ENCODE data around the gene LYRM4.

The LYRM4 gene

GRCh38 chr6:5174756-5175549 is 85.8 kb downstream of the LYRM4 start:
- no peak for DNase-seq (ENCODE audit: low read depth)

DNA sequence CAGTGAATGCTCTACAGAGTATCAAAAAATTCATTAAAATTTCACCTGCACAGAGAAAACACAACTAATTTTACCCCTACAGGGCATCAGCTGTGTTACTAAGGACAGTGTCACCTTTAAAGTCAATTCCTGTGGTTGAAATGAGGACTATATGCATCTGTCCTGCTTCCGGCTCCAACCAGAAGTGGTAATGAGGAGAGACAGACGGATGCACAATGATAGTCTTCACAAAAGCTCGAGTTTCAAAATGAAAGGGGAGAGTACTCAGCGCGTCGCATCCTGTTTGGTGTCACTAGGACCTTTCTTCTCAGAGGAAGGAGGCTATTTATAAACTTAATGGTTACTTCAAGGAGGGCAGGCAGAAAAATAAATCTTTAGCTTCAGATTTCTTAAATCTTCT is 86.5 kb downstream of the LYRM4 start:
- no peak for DNase-seq (ENCODE audit: low read depth)

- no peak for DNase-seq (ENCODE audit: low read depth)
Measured at GRCh38 chr6:5173810-5174209, 86.9 kb downstream of the LYRM4 start.

- no peak for DNase-seq (ENCODE audit: low read depth)
Measured at GRCh38 chr6:5172897-5173474, 87.8 kb downstream of the LYRM4 start.

- no peak for DNase-seq (ENCODE audit: low read depth)
Measured at GRCh38 chr6:5172041-5172653, 88.6 kb downstream of the LYRM4 start.

DNA sequence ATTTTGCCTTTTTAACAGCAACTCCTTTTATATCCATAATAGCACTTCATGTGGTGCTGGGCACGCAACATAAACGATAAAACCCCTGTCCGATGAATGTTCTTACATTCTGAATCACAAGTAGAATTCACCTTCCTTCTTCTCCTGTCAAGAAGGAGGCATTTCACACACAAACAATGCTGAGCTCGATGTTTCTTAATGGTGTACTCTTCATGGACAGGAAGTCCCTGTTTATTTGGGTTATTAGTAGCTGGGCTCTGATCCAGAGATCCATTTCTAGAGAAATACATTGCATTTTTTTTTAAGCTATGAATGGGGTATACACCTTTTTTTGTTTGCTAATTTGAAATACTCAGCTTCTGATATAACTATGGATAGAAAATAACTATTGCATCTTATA is 93.2 kb downstream of the LYRM4 start:
- DNase-seq (ENCODE audit: low read depth): no peak

GRCh38 chr6:5164092-5164491 is 96.7 kb downstream of the LYRM4 start:
- no peak for DNase-seq (ENCODE audit: low read depth)

DNA sequence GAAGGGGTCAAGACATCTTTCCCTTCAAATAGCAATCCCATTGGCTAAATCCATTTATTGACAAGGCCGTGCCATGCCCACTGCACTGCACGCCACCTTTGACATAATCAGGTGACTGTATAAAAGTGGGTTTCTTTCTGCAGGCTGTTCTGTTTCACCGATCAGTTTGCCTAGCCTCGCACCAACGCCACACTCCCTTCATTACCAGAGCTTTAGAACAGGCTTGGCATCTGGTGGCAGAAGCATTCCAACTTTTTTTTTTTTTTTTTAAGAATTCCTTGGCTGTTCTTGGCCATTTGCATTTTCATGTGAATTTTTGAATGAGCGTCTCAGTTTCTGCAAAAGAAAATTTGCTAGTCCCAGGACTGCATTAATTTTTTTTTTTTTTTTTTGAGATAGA is 97.5 kb downstream of the LYRM4 start:
- no peak for DNase-seq (ENCODE audit: low read depth)

GRCh38 chr6:5162355-5162754 is 98.4 kb downstream of the LYRM4 start:
- DNase-seq (ENCODE audit: low read depth): no peak

- DNase-seq (ENCODE audit: low read depth): no peak
Measured at GRCh38 chr6:5160206-5160605, 100.5 kb downstream of the LYRM4 start.

DNA sequence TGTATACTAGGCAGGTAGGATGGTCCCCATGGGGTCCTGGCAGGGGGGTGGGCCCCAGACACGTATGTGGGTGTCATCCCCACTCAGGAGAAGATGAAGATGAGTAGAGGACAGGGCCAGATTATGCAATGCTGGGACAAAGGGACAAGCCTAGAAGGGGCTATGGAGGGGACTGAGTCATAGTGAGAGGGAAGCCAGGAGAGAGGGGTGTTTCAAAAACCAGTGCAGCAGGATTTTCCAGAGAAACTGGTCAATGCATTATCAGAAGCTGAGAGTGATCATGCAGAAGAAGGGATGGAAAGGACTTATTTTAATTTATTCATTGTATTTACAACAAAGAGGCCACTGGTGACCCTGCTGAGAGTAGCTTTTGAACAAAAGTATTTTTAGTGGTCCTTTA is 101.6 kb downstream of the LYRM4 start:
- DNase-seq (ENCODE audit: low read depth): no peak

- no peak for DNase-seq (ENCODE audit: low read depth)
Measured at GRCh38 chr6:5158180-5158579, 102.6 kb downstream of the LYRM4 start.

DNA sequence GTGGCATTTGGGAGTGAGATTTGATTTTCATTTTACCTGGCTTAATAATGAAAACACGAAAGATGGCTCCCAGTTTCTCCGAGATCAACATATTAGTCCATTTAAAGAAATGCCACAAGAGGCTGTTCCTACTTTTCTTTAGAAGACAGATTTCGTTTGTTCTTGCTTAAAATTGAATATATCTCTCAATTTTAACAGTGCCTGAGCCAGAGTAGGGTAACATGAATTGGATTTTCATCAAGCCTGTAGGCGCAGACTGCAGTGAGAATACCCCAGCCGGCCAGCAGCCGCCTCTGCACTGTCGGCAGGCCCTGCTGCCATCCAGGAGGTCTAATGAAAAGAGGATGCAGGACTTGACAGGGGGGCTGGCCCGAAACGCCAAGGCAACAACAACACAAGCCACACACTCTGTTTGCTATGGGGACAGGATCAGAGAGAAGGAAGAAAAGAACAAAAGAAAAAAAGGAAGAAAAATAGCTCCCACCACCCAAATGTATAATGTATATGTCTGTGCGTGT is 103.1 kb downstream of the LYRM4 start:
- no peak for DNase-seq (ENCODE audit: low read depth)

DNA sequence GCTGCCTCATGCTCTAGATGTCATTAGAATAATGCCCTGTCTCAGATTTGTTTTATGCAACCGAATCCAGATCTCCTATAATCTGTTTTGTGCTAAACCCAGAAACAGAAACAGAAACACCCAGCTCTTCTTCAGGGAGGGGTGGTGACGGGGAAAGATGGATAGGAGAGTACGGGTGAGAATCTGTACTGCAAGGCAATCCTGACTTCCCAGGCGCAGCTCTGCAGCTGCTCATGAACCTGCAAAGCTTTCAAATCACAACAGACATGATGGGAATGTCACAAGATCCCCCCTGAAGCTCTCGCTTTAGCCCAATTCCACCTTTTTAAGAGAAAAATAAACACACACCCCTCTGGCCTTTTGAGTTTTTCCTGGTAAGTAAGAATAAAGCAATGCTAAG is 104.1 kb downstream of the LYRM4 start:
- no peak for DNase-seq (ENCODE audit: low read depth)

GRCh38 chr6:5155906-5156305 is 104.8 kb downstream of the LYRM4 start:
- no peak for DNase-seq (ENCODE audit: low read depth)

- no peak for DNase-seq (ENCODE audit: low read depth)
Measured at GRCh38 chr6:5153186-5153585, 107.6 kb downstream of the LYRM4 start.

- no peak for DNase-seq (ENCODE audit: low read depth)
Measured at GRCh38 chr6:5152460-5152859, 108.3 kb downstream of the LYRM4 start.

DNA sequence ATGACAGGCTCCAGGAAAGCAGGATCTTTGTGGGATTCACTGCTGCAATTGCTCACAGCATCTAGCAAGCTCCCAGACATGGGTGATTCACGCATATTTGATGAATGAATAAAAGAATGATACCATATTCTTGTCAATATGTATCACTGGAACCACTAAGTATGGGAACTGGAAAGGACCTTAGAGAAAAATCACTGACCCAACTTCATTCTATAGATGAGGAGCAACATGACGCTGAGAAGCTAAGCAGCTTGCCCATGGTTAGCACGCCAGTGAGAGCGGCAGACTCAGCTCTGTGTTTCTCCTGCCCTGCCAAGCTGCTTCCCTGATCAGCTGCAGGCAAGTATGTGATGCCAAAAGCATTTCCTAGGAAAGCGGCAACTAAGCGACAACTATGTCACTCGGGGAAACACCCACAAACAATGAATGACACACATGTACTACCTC is 108.8 kb downstream of the LYRM4 start:
- DNase-seq (ENCODE audit: low read depth): peak; percentile 87

- no peak for DNase-seq (ENCODE audit: low read depth)
Measured at GRCh38 chr6:5151360-5151954, 109.3 kb downstream of the LYRM4 start.

- DNase-seq (ENCODE audit: low read depth): no peak
Measured at GRCh38 chr6:5150551-5151075, 110.1 kb downstream of the LYRM4 start.

DNA sequence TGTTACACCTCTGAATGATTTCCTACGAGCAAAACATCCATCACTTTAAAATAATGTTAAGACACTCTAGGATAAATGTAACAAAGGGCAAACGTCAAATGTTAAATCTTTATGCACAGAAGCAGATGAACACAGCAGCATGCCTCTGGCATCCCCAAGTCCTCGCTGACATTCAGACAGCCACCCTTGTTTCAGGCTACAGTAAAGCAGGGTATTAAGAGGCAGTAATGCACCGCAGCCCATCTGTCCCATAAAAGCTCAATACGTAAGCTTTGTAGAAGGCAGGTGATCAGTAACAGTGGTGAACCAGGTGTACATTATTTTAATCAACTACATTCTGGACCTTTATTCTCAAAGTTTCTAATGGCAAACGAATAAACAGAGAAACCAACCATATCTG is 110.9 kb downstream of the LYRM4 start:
- DNase-seq (ENCODE audit: low read depth): no peak

- DNase-seq (ENCODE audit: low read depth): no peak
Measured at GRCh38 chr6:5149159-5149704, 111.5 kb downstream of the LYRM4 start.
